H9 (cell line): ENCODE data around the gene OR52W1. TPM values are rescaled to one million over a fixed set of nuclear protein-coding genes. Genes with fewer than 3 reads are reported as not detected.

Source experiments
- DNase-seq: peaks from one replicate; pipeline ENCODE4 v3.0.0-alpha.2; 2017
- H2AFZ ChIP-seq: one replicate; pipeline ENCODE4 v1.6.1; 2013; ENCODE audit warnings: mild to moderate bottlenecking, low read length, control low read depth, moderate library complexity
- H2AK5ac ChIP-seq: 2 replicates; pipeline ENCODE4 v1.6.1; 2013; ENCODE audit warnings: low read length, control low read depth, mixed read lengths; ENCODE audit not compliant: insufficient read length
- H2BK120ac ChIP-seq: one replicate; pipeline ENCODE4 v1.6.1; 2013; ENCODE audit warnings: low read depth, mild to moderate bottlenecking, low read length, control low read depth, inconsistent platforms; ENCODE audit not compliant: poor library complexity, severe bottlenecking
- H2BK12ac ChIP-seq: 2 replicates; pipeline ENCODE4 v1.6.1; 2013; ENCODE audit warnings: low read length, control low read depth, mixed read lengths, low read depth; ENCODE audit not compliant: insufficient read length
- H2BK15ac ChIP-seq: 2 replicates; pipeline ENCODE4 v1.6.1; 2013; ENCODE audit warnings: low read depth, low read length, control low read depth
- H2BK20ac ChIP-seq: one replicate; pipeline ENCODE4 v1.6.1; 2013; ENCODE audit warnings: low read depth, mild to moderate bottlenecking, low read length, control low read depth, inconsistent platforms; ENCODE audit not compliant: poor library complexity, severe bottlenecking
- H2BK5ac ChIP-seq: 2 replicates; pipeline ENCODE4 v1.6.1; 2013; ENCODE audit warnings: low read length, control low read depth, mixed read lengths; ENCODE audit not compliant: insufficient read length
- H3K14ac ChIP-seq: 2 replicates; pipeline ENCODE4 v1.6.1; 2013; ENCODE audit warnings: low read length, control low read depth; ENCODE audit not compliant: insufficient read depth
- H3K18ac ChIP-seq: 2 replicates; pipeline ENCODE4 v1.6.1; 2013; ENCODE audit warnings: low read depth, mild to moderate bottlenecking, mixed read lengths, low read length, control low read depth; ENCODE audit not compliant: insufficient read length
- H3K23ac ChIP-seq: 2 replicates; pipeline ENCODE4 v1.6.1; 2013; ENCODE audit warnings: low read length, control low read depth, mixed read lengths, low read depth; ENCODE audit not compliant: insufficient read length
- H3K23me2 ChIP-seq: 2 replicates; pipeline ENCODE4 v1.6.1; 2013; ENCODE audit warnings: low read depth, mild to moderate bottlenecking, mixed read lengths, low read length, control low read depth; ENCODE audit not compliant: insufficient read length, poor library complexity, severe bottlenecking
- H3K27ac ChIP-seq: 2 replicates; pipeline ENCODE4 v1.5.1; 2013; ENCODE audit warnings: low read length, control low read depth, mixed read lengths, low read depth; ENCODE audit not compliant: insufficient read length
- H3K27me3 ChIP-seq: 2 replicates; pipeline ENCODE4 v1.6.1; 2013; ENCODE audit warnings: low read length, control low read depth, inconsistent platforms; ENCODE audit not compliant: insufficient read depth
- H3K4ac ChIP-seq: 2 replicates; pipeline ENCODE4 v1.6.1; 2013; ENCODE audit warnings: low read depth, mild to moderate bottlenecking, control low read depth, inconsistent platforms, low read length, moderate library complexity
- H3K4me1 ChIP-seq: 2 replicates; pipeline ENCODE4 v1.6.1; 2013; ENCODE audit warnings: low read length, control low read depth, inconsistent platforms; ENCODE audit not compliant: insufficient read depth
- H3K4me2 ChIP-seq: 2 replicates; pipeline ENCODE4 v1.6.1; 2013; ENCODE audit warnings: low read length, control low read depth, mixed read lengths; ENCODE audit not compliant: insufficient read length, insufficient read depth
- H3K56ac ChIP-seq: 2 replicates; pipeline ENCODE4 v1.6.1; 2013; ENCODE audit warnings: low read depth, mild to moderate bottlenecking, mixed read lengths, low read length, control low read depth; ENCODE audit not compliant: insufficient read length
- H3K79me1 ChIP-seq: 2 replicates; pipeline ENCODE4 v1.6.1; 2013; ENCODE audit warnings: low read depth, mild to moderate bottlenecking, moderate library complexity, low read length, control low read depth, inconsistent platforms; ENCODE audit not compliant: insufficient read depth, poor library complexity, severe bottlenecking
- H3K79me2 ChIP-seq: 2 replicates; pipeline ENCODE4 v1.6.1; 2013; ENCODE audit warnings: low read length, control low read depth, inconsistent platforms; ENCODE audit not compliant: insufficient read depth
- H3K9ac ChIP-seq: 2 replicates; pipeline ENCODE4 v1.6.1; 2013; ENCODE audit warnings: low read length, control low read depth, mixed read lengths; ENCODE audit not compliant: insufficient read length; ENCODE audit errors: extremely low read depth
- H3K9me3 ChIP-seq: one replicate; pipeline ENCODE4 v1.6.1; 2013; ENCODE audit warnings: low read depth, low read length, inconsistent platforms; ENCODE audit not compliant: control insufficient read depth
- H3T11ph ChIP-seq: one replicate; pipeline ENCODE4 v1.6.1; 2013; ENCODE audit warnings: mild to moderate bottlenecking, low read length, control low read depth, inconsistent platforms
- H4K20me1 ChIP-seq: one replicate; pipeline ENCODE4 v1.6.1; 2013; ENCODE audit not compliant: control insufficient read depth, insufficient read length, insufficient read depth
- H4K5ac ChIP-seq: 2 replicates; pipeline ENCODE4 v1.6.1; 2013; ENCODE audit warnings: low read depth, mild to moderate bottlenecking, mixed read lengths, low read length, control low read depth; ENCODE audit not compliant: insufficient read length
- H4K8ac ChIP-seq: replicated peaks from 2 replicates; pipeline ENCODE4 v1.6.1; 2013; ENCODE audit warnings: low read length, control low read depth, mixed read lengths, low read depth; ENCODE audit not compliant: insufficient read length
- H4K91ac ChIP-seq: 2 replicates; pipeline ENCODE4 v1.6.1; 2013; ENCODE audit warnings: low read depth, mild to moderate bottlenecking, moderate library complexity, mixed read lengths, low read length, control low read depth; ENCODE audit not compliant: insufficient read length
- H3K27ac Mint-ChIP-seq, 3 experiments: 2 replicates in 2 of 3; 3 replicates in 1 of 3; pipeline ENCODE4 v1.8.0; 2020 to 2021; ENCODE audit warnings: mixed read lengths in 3 of 3, mild to moderate bottlenecking in 1 of 3, moderate library complexity in 1 of 3
- H3K27me3 Mint-ChIP-seq: 2 replicates; pipeline ENCODE4 v1.8.0; 2021; ENCODE audit warnings: low read depth, mild to moderate bottlenecking, moderate library complexity, mixed read lengths
- H3K36me3 Mint-ChIP-seq, 3 experiments: 2 replicates in 2 of 3; 3 replicates in 1 of 3; pipeline ENCODE4 v1.8.0; 2020 to 2021; ENCODE audit warnings: low read depth in 3 of 3, mixed read lengths in 3 of 3; ENCODE audit not compliant: insufficient read depth in 1 of 3
- H3K4me1 Mint-ChIP-seq, 2 experiments: 2 replicates each; pipeline ENCODE4 v1.8.0; 2020; ENCODE audit warnings: mixed read lengths in 2 of 2
- H3K4me3 Mint-ChIP-seq, 2 experiments: 2 replicates in 1 of 2; 3 replicates in 1 of 2; pipeline ENCODE4 v1.8.0; 2020 to 2021; ENCODE audit warnings: mild to moderate bottlenecking in 2 of 2, mixed read lengths in 2 of 2, moderate library complexity in 1 of 2
- H3K9me3 Mint-ChIP-seq, 2 experiments: 2 replicates in 1 of 2; 3 replicates in 1 of 2; pipeline ENCODE4 v1.8.0; 2020; ENCODE audit warnings: mild to moderate bottlenecking in 2 of 2, mixed read lengths in 2 of 2, moderate library complexity in 1 of 2
- CTCF ChIP-seq: fragments of 200-600 bp; sonication (generic); conservative IDR thresholded peaks from 3 replicates; pipeline ENCODE4 v1.8.0; 2021; ENCODE audit warnings: antibody characterized with exemption, mild to moderate bottlenecking
- WGBS: extraction: QIAGEN DNeasy Blood & Tissue Kit; methylation state at CpG from one replicate; pipeline ENCODE4 v1.1.7; 2013; ENCODE audit warnings: missing lambda C conversion rate, low lambda C conversion rate, mixed read lengths; ENCODE audit not compliant: insufficient read length; ENCODE audit errors: extremely low coverage; 5-methylcytosine and 5-hydroxymethylcytosine counted together
- long read RNA-seq: library from polyadenylated mRNA; unstranded; transcript quantifications from one replicate; pipeline ENCODE4 v2.0.0, GENCODE V29; 2020
- total RNA-seq: library from RNA; stranded (reverse); gene quantifications from 2 replicates; pipeline ENCODE4 v1.2.1, GENCODE V29; 2021

The OR52W1 gene, protein sequence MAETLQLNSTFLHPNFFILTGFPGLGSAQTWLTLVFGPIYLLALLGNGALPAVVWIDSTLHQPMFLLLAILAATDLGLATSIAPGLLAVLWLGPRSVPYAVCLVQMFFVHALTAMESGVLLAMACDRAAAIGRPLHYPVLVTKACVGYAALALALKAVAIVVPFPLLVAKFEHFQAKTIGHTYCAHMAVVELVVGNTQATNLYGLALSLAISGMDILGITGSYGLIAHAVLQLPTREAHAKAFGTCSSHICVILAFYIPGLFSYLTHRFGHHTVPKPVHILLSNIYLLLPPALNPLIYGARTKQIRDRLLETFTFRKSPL
- total RNA-seq = not detected in 2 replicates
- long read RNA-seq = 0 reads

DNA sequence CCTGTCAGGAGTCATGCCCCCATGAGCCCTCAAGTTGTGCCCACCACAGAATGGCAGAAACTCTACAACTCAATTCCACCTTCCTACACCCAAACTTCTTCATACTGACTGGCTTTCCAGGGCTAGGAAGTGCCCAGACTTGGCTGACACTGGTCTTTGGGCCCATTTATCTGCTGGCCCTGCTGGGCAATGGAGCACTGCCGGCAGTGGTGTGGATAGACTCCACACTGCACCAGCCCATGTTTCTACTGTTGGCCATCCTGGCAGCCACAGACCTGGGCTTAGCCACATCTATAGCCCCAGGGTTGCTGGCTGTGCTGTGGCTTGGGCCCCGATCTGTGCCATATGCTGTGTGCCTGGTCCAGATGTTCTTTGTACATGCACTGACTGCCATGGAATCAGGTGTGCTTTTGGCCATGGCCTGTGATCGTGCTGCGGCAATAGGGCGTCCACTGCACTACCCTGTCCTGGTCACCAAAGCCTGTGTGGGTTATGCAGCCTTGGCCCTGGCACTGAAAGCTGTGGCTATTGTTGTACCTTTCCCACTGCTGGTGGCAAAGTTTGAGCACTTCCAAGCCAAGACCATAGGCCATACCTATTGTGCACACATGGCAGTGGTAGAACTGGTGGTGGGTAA is at the start of gene OR52W1:
Gene OR52W1 (plus strand): TSS at position 51 of the 637 bp plus-strand sequence. CDS start 0 bp downstream, at position 51.
- Mint-ChIP-seq H3K4me3 (no peak within 1 kb of the TSS), H3K4me1 (peaks cover 8% of the 10 kb centered on the region in 2 experiments), H3K36me3 (0 out of 7 replicates have a peak, but pooled peaks cover 0 to 2% (median 0%) of the 10 kb centered on the region in 3 experiments), H3K9me3 (no peaks in the 10 kb centered on the region), H3K27ac (no peak within 1 kb of the TSS; a peak in 1 of 7 replicates), H3K27me3 (no peaks in the 10 kb centered on the region)
- Histone ChIP-seq H2AK5ac (no peak within 1 kb of the TSS), H3K27ac (no peak within 1 kb of the TSS), H3K56ac (no peak within 1 kb of the TSS), H3K27me3 (no peaks in the 10 kb centered on the region), H3K79me1 (no peaks in the 10 kb centered on the region), H2BK15ac (no peak within 1 kb of the TSS), H3K79me2 (no peaks in the 10 kb centered on the region), H3K18ac (no peak within 1 kb of the TSS), H4K20me1 (no peaks in the 10 kb centered on the region), H3K14ac (no peak within 1 kb of the TSS), H3K4me1 (peaks cover 3% of the 10 kb centered on the region; the same call in 1 of the 2 replicates), H3T11ph (no peak within 1 kb of the TSS), H3K4ac (no peak within 1 kb of the TSS), H3K23me2 (no peaks in the 10 kb centered on the region), H3K9me3 (no peaks in the 10 kb centered on the region), H2BK12ac (no peak within 1 kb of the TSS), H3K4me2 (no peak within 1 kb of the TSS), H3K9ac (no peak within 1 kb of the TSS), H3K23ac (no peak within 1 kb of the TSS), H4K5ac (no peak within 1 kb of the TSS), H2BK20ac (no peak within 1 kb of the TSS), H2BK5ac (no peak within 1 kb of the TSS), H4K8ac (no peak within 1 kb of the TSS), H2AFZ (no peak within 1 kb of the TSS), H2BK120ac (no peak within 1 kb of the TSS), H4K91ac (no peak within 1 kb of the TSS)
- no peak for TF ChIP-seq CTCF
- no peak for DNase-seq
- no CpG with 5 or more reads among the region's 5 CpGs for WGBS
